ENCODE data around the gene RNF43. TPM values are rescaled to one million over a fixed set of nuclear protein-coding genes. Genes with fewer than 3 reads are reported as not detected.
A peak's percentile ranks its signal among the peaks of the same experiment; 100 is the strongest.

RNF43 gene
- total and polyA plus RNA-seq, 2 of the 13 experiments (the other 11 are each of a cell fraction or from before 2014, with no cell fraction given), result 31.0 to 53.4 TPM

- TF ChIP-seq ZXDC (CRISPR knock-in tag; IDR thresholded peaks at IDR 0.05), result no peak
- no peak for TF ChIP-seq MBNL3 (CRISPR knock-in tag; conservative IDR thresholded peaks at IDR 0.05)
- no peak for TF ChIP-seq ZNF33A (CRISPR knock-in tag; IDR thresholded peaks at IDR 0.05; ENCODE audit: borderline replicate concordance)
- no peak for TF ChIP-seq ZNF790 (CRISPR knock-in tag; IDR thresholded peaks at IDR 0.05; ENCODE audit: borderline replicate concordance)
- TF ChIP-seq HOXD1 (CRISPR knock-in tag; IDR thresholded peaks at IDR 0.05), result no peak
- peak; percentile 77 for TF ChIP-seq CREM (IDR thresholded peaks at IDR 0.05)
- no peak for TF ChIP-seq CREM (CRISPR knock-in tag; IDR thresholded peaks at IDR 0.05)
- peak; percentile 81; the same call in 1 of the 2 replicates for TF ChIP-seq ATF2 (CRISPR knock-in tag; IDR thresholded peaks at IDR 0.05)
- no peak for TF ChIP-seq MIER3 (CRISPR knock-in tag; IDR thresholded peaks at IDR 0.05; ENCODE audit: borderline replicate concordance)
- TF ChIP-seq ZBTB46 (CRISPR knock-in tag; IDR thresholded peaks at IDR 0.05; ENCODE audit: borderline replicate concordance), result no peak
- TF ChIP-seq PRDM15 (CRISPR knock-in tag; IDR thresholded peaks at IDR 0.05), result no peak
- no peak for TF ChIP-seq ZNF780A (CRISPR knock-in tag; IDR thresholded peaks at IDR 0.05)
- 0 out of 2 replicates have a peak, but pooled peaks have one; percentile 34 for TF ChIP-seq ESRRA (CRISPR knock-in tag; IDR thresholded peaks at IDR 0.05; ENCODE audit: low read depth)
- TF ChIP-seq FOXO4 (CRISPR knock-in tag; conservative IDR thresholded peaks at IDR 0.05), result no peak
- TF ChIP-seq ZNF816 (CRISPR knock-in tag; IDR thresholded peaks at IDR 0.05; ENCODE audit: borderline replicate concordance), result no peak
- no peak for TF ChIP-seq TFDP2 (CRISPR knock-in tag; IDR thresholded peaks at IDR 0.05)
These were observed 47.9 kb downstream of the RNF43 start (continued) for GRCh38 chr17:58369214-58370031.
